DMS 273 (cell line): ENCODE data around the gene PRKN.

Source experiments
- DNase-seq: peaks from one replicate; lab custom pipeline; 2025; ENCODE audit not compliant: unreplicated experiment; lab: John Stamatoyannopoulos, UW

PRKN gene

GRCh38 chr6:162388383-162388777, 339.2 kb downstream of the PRKN start:
- no peak for DNase-seq

GRCh38 chr6:162387718-162388382, 339.7 kb downstream of the PRKN start:
- no peak for DNase-seq

GRCh38 chr6:162385980-162386379, 341.6 kb downstream of the PRKN start:
- no peak for DNase-seq

GRCh38 chr6:162379757-162380409, 347.7 kb downstream of the PRKN start:
- no peak for DNase-seq

GRCh38 chr6:162377735-162378134, 349.8 kb downstream of the PRKN start:
- DNase-seq, result no peak

- DNase-seq, result no peak
Measured at GRCh38 chr6:162373868-162374267, 353.7 kb downstream of the PRKN start.

- no peak for DNase-seq
Measured at GRCh38 chr6:162373192-162373591, 354.4 kb downstream of the PRKN start.

GRCh38 chr6:162372106-162372505, 355.5 kb downstream of the PRKN start:
- DNase-seq, result no peak

GRCh38 chr6:162371121-162371520, 356.4 kb downstream of the PRKN start:
- no peak for DNase-seq

- DNase-seq, result no peak
Measured at GRCh38 chr6:162369091-162369490, 358.5 kb downstream of the PRKN start.

- no peak for DNase-seq
Measured at GRCh38 chr6:162364488-162364887, 363.1 kb downstream of the PRKN start.

- DNase-seq, result no peak
Measured at GRCh38 chr6:162363757-162364156, 363.8 kb downstream of the PRKN start.

GRCh38 chr6:162360901-162361567, 366.5 kb downstream of the PRKN start:
- DNase-seq, result no peak

- no peak for DNase-seq
Measured at GRCh38 chr6:162358625-162359024, 368.9 kb downstream of the PRKN start.

GRCh38 chr6:162345051-162345511, 382.5 kb downstream of the PRKN start:
- DNase-seq, result no peak

- peak; percentile 39 for DNase-seq
Measured at GRCh38 chr6:162344646-162345010, 382.9 kb downstream of the PRKN start.

- peak; percentile 81 for DNase-seq
Measured at GRCh38 chr6:162343936-162344645, 383.5 kb downstream of the PRKN start.

- peak; percentile 69 for DNase-seq
Measured at GRCh38 chr6:162343198-162343935, 384.2 kb downstream of the PRKN start.

- no peak for DNase-seq
Measured at GRCh38 chr6:162337412-162337811, 390.2 kb downstream of the PRKN start.

GRCh38 chr6:162336359-162336758, 391.2 kb downstream of the PRKN start:
- no peak for DNase-seq

- DNase-seq, result no peak
Measured at GRCh38 chr6:162332365-162332764, 395.2 kb downstream of the PRKN start.
